Neural cell (in vitro differentiated cells): ENCODE data around the gene MIX23.

ENCODE experiments used
- POLR2AphosphoS5 ChIP-seq: IDR thresholded peaks from 2 replicates; pipeline ENCODE4 v1.6.1; 2012
- RAD21 ChIP-seq: fragments of 450-650 bp; conservative IDR thresholded peaks from 2 replicates; pipeline ENCODE4 v1.6.1; 2014; ENCODE audit warnings: antibody characterized with exemption, mild to moderate bottlenecking, moderate library complexity
- TF ChIP-seq, protein P1 (sequence below): fragments of 450-650 bp; IDR thresholded peaks from 2 replicates; pipeline ENCODE4 v1.5.1; 2014; ENCODE audit warnings: antibody characterized with exemption, mild to moderate bottlenecking, moderate library complexity; ENCODE audit not compliant: poor library complexity, severe bottlenecking

DNA sequence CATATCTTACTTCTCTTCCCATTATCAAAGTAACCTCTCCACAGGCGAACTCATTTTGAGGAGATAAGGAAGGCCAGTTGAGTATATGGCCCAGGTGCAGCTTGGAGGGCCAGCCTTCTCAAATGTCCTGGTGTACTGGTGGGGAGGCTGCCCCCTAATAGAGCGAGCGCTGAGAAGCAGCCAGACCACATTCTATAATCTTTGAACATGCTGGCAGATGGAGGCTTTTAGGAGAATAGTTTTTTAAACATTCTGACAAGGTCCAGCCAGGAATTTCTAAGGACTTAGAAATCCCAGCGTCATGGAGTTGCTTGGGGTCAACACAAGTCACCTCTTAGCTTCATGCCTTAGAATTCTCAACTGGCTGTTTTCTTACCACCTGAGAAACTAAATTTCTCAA, 27.1 kb upstream of the MIX23 start:
- no peak for TF ChIP-seq RAD21
- TF ChIP-seq, protein P1, sequence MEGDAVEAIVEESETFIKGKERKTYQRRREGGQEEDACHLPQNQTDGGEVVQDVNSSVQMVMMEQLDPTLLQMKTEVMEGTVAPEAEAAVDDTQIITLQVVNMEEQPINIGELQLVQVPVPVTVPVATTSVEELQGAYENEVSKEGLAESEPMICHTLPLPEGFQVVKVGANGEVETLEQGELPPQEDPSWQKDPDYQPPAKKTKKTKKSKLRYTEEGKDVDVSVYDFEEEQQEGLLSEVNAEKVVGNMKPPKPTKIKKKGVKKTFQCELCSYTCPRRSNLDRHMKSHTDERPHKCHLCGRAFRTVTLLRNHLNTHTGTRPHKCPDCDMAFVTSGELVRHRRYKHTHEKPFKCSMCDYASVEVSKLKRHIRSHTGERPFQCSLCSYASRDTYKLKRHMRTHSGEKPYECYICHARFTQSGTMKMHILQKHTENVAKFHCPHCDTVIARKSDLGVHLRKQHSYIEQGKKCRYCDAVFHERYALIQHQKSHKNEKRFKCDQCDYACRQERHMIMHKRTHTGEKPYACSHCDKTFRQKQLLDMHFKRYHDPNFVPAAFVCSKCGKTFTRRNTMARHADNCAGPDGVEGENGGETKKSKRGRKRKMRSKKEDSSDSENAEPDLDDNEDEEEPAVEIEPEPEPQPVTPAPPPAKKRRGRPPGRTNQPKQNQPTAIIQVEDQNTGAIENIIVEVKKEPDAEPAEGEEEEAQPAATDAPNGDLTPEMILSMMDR, result no peak
- no peak for TF ChIP-seq POLR2AphosphoS5
